Measurements from ENCODE around the gene EYS. TPM values are rescaled to one million over a fixed set of nuclear protein-coding genes. Genes with fewer than 3 reads are reported as not detected.

Gene EYS
- total and polyA plus RNA-seq, 4 donors = 0.08 to 0.63 (median 0.36) TPM

- Histone ChIP-seq H3K27ac (ENCODE audit: low read depth in 1 of 2, low read length in 2 of 2) (no peak overlapping the region), H3K36me3 (ENCODE audit: control insufficient read depth in 4 of 4, insufficient read depth in 3 of 4, low read depth in 1 of 4, low read length in 3 of 4) (no peaks in the 10 kb centered on the region), H3K4me3 (ENCODE audit: low read depth in 1 of 3, low read length in 3 of 3) (no peak overlapping the region), H3K9me3 (ENCODE audit: control insufficient read depth in 4 of 4, low read length in 3 of 4) (no peaks in the 10 kb centered on the region), H3K4me1 (ENCODE audit: control insufficient read depth in 4 of 4, insufficient read depth in 4 of 4, low read length in 3 of 4) (no peaks in the 10 kb centered on the region), H3K27me3 (ENCODE audit: control insufficient read depth in 4 of 4, insufficient read depth in 4 of 4, low read length in 3 of 4) (no peaks in the 10 kb centered on the region), H3K9ac (ENCODE audit: low read depth in 1 of 2, low read length in 2 of 2) (no peak overlapping the region)
- no peak for DNase-seq (ENCODE audit: low spot score)
- TF ChIP-seq RXRA (IDR thresholded peaks at IDR 0.05) (no peak), NR2F2 (IDR thresholded peaks at IDR 0.05) (no peak), ZBTB33 (IDR thresholded peaks at IDR 0.05) (no peak), JUND (IDR thresholded peaks at IDR 0.05) (no peak), FOXA1 (IDR thresholded peaks at IDR 0.05) (no peak), HNF4A (conservative IDR thresholded peaks at IDR 0.05) (no peak), REST (IDR thresholded peaks at IDR 0.05) (no peak), GABPA (IDR thresholded peaks at IDR 0.05 in 1 of 2, conservative IDR thresholded peaks at IDR 0.05 in 1 of 2) (no peak), EGR1 (IDR thresholded peaks at IDR 0.05; ENCODE audit: low read depth in 2 of 2) (no peak), CTCF (IDR thresholded peaks at IDR 0.05; ENCODE audit: low read depth, low read length, missing input control) (no peak), YY1 (IDR thresholded peaks at IDR 0.05) (no peak), RAD21 (IDR thresholded peaks at IDR 0.05) (no peak), TAF1 (conservative IDR thresholded peaks at IDR 0.05) (no peak)
- TF ChIP-seq, protein P1, sequence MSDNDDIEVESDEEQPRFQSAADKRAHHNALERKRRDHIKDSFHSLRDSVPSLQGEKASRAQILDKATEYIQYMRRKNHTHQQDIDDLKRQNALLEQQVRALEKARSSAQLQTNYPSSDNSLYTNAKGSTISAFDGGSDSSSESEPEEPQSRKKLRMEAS (IDR thresholded peaks at IDR 0.05) = no peak
- TF ChIP-seq, protein P2, sequence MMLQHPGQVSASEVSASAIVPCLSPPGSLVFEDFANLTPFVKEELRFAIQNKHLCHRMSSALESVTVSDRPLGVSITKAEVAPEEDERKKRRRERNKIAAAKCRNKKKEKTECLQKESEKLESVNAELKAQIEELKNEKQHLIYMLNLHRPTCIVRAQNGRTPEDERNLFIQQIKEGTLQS (IDR thresholded peaks at IDR 0.05) = no peak
These were observed 594.6 kb downstream of the EYS start for GRCh38 chr6:65112435-65112834.

DNA sequence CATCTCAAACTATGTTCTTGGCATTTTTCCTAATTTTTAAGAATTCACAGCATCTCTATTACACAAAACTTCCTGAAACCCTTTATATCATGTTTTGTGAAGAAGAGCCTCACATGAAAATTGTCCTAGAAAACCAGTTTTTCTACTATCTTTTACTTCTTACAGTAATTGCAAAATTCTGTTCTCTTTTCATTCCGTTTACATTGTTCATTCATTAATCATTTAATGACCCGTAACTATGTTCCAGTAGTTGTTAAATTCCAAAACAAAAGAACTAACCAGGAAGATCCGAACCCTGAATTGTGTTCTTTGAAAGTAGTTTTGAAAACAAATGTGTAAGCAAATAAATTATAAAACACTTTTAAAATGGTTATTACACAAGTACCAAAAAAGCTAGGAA lies 597.0 kb downstream of the EYS start:
- WGBS = 60% methylated on average over 3 of the region's 3 CpGs
- no peaks in the 10 kb centered on the region for H3K9me3 ChIP-seq (ENCODE audit: control insufficient read depth in 4 of 4, low read length in 3 of 4)
- no peak for DNase-seq (ENCODE audit: low spot score)
- H3K27ac ChIP-seq (ENCODE audit: low read depth in 1 of 2, low read length in 2 of 2) = no peak overlapping the region
- no peak overlapping the region for H3K9ac ChIP-seq (ENCODE audit: low read depth in 1 of 2, low read length in 2 of 2)
- TF ChIP-seq TAF1 (conservative IDR thresholded peaks at IDR 0.05) = no peak
- TF ChIP-seq CTCF (IDR thresholded peaks at IDR 0.05; ENCODE audit: low read depth, low read length, missing input control) = no peak
- TF ChIP-seq HNF4G (IDR thresholded peaks at IDR 0.05) = no peak
- TF ChIP-seq GABPA (IDR thresholded peaks at IDR 0.05 in 1 of 2, conservative IDR thresholded peaks at IDR 0.05 in 1 of 2) = no peak
- TF ChIP-seq SP1 (IDR thresholded peaks at IDR 0.05) = no peak
- no peak for TF ChIP-seq FOXA1 (IDR thresholded peaks at IDR 0.05)
- TF ChIP-seq NR2F2 (IDR thresholded peaks at IDR 0.05) = no peak
- TF ChIP-seq REST (IDR thresholded peaks at IDR 0.05) = no peak
- TF ChIP-seq YY1 (IDR thresholded peaks at IDR 0.05) = no peak
- no peak for TF ChIP-seq EGR1 (IDR thresholded peaks at IDR 0.05; ENCODE audit: low read depth in 2 of 2)
- H3K27me3 ChIP-seq (ENCODE audit: control insufficient read depth in 4 of 4, insufficient read depth in 4 of 4, low read length in 3 of 4) = no peaks in the 10 kb centered on the region
- H3K36me3 ChIP-seq (ENCODE audit: control insufficient read depth in 4 of 4, insufficient read depth in 3 of 4, low read depth in 1 of 4, low read length in 3 of 4) = no peaks in the 10 kb centered on the region
- H3K4me1 ChIP-seq (ENCODE audit: control insufficient read depth in 4 of 4, insufficient read depth in 4 of 4, low read length in 3 of 4) = no peaks in the 10 kb centered on the region
- H3K4me3 ChIP-seq (ENCODE audit: low read depth in 1 of 3, low read length in 3 of 3) = no peak overlapping the region
